ENCODE measurements around the gene CHMP6. TPM values are rescaled to one million over a fixed set of nuclear protein-coding genes. Genes with fewer than 3 reads are reported as not detected.
A peak's percentile ranks its signal among the peaks of the same experiment; 100 is the strongest.

Gene CHMP6
- total and polyA plus RNA-seq, 9 of the 15 experiments (the other 6 are each of a cell fraction or from before 2014, with no cell fraction given) = 0.25 to 30.4 (median 13.4) TPM

- TF ChIP-seq ZBTB11 (CRISPR knock-in tag; IDR thresholded peaks at IDR 0.05) (0 out of 6 replicates have a peak, but pooled peaks of 1 of the 3 experiments have one; percentile 19), ATF7 (IDR thresholded peaks at IDR 0.05) (no peak), CEBPB (tag; IDR thresholded peaks at IDR 0.05) (no peak), TAF9B (IDR thresholded peaks at IDR 0.05; ENCODE audit: partially characterized antibody) (no peak), CBX2 (IDR thresholded peaks at IDR 0.05; ENCODE audit: insufficient read depth, low read length, poor library complexity, severe bottlenecking) (no peak), NFIC (IDR thresholded peaks at IDR 0.05) (peak; percentile 73; the same call in 1 of the 2 replicates), TEAD1 (CRISPR knock-in tag; IDR thresholded peaks at IDR 0.05) (peak; percentile 73 to 86; a peak in 2 of 4 replicates), TEAD4 (IDR thresholded peaks at IDR 0.05; ENCODE audit: low read length) (peak; percentile 65; the same call in 1 of the 2 replicates), TEAD4 (CRISPR knock-in tag; IDR thresholded peaks at IDR 0.05; ENCODE audit: borderline replicate concordance) (no peak)
Measured at GRCh38 chr17:81011951-81012350, 20.3 kb downstream of the CHMP6 start (continued).
